GM21381 (cell line): ENCODE measurements around the gene CCDC171.

Source experiments
- ATAC-seq: cut with Tn5 transposase; IDR thresholded peaks from one replicate; pipeline ENCODE4 v1.9.1; 2021; ENCODE audit warnings: mild to moderate bottlenecking, moderate library complexity; ENCODE audit not compliant: unreplicated experiment

The CCDC171 gene

DNA sequence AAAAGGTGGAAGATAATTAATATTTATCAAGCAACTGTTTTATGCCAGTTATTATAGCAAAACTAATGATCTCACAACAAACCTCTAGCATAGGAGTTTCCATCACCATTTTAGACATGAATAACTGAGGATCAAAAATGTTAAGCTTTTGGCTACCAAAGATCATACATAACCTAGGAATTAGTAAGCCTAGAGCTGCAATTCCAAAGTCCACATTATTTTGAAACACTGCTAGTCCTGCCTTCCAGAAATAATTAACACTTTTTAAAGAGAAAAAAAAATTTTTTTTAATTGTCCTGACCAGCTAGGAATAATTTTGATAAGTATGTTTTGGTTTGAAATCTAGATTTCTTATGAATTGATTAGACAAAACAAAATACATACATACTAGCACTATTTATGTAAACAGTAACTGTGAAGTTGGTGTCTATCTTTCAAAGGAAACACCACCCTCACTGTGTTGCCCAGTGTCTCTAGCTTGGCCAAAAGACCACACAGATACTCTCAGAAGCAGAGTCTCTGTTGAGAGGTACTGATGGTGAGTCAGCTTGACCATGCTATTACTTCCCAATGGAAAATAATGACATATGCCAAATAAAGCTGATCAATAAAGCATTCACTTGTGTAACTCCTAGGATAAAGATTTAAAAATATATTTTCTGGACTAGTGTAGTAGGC lies 422.4 kb downstream of the CCDC171 start:
- ATAC-seq, result no peak

DNA sequence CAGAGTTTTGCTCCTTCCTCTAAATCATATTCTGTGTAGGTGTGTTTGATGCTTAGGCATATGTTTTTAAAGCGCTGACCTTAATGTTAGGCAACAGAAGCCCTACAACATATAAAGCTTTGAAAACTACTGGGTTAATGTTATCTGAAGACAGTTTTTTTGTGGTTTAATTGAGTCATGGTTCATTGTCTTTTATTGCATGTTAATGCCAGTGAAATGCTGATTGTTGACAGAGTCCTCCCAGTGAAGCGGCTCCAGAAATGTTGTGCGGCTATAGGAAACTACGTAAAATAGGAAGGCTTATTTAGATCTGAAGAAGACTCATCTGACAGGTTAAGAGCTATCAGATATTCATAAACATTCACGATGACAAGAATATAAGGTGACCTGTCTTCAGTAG lies 424.6 kb downstream of the CCDC171 start:
- ATAC-seq, result no peak

DNA sequence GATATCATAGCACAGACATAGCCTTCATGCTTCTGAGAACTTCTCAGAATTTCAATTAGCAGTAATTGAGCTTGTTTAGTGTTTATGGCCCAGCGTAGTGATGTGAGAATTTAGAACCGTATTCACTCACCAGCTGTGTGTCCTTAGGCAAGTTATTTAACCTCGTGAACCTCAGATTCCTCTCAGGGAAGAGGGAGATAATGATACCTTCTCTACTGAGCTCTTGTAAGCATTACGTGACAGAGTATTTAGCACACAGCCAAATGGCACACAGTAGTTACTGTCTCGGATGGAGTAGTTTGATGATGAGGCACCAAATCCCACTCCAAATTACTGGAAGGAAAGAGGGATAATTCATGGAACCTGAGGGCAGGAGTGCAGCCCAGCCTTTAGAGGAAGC lies 429.3 kb downstream of the CCDC171 start:
- ATAC-seq, result no peak

DNA sequence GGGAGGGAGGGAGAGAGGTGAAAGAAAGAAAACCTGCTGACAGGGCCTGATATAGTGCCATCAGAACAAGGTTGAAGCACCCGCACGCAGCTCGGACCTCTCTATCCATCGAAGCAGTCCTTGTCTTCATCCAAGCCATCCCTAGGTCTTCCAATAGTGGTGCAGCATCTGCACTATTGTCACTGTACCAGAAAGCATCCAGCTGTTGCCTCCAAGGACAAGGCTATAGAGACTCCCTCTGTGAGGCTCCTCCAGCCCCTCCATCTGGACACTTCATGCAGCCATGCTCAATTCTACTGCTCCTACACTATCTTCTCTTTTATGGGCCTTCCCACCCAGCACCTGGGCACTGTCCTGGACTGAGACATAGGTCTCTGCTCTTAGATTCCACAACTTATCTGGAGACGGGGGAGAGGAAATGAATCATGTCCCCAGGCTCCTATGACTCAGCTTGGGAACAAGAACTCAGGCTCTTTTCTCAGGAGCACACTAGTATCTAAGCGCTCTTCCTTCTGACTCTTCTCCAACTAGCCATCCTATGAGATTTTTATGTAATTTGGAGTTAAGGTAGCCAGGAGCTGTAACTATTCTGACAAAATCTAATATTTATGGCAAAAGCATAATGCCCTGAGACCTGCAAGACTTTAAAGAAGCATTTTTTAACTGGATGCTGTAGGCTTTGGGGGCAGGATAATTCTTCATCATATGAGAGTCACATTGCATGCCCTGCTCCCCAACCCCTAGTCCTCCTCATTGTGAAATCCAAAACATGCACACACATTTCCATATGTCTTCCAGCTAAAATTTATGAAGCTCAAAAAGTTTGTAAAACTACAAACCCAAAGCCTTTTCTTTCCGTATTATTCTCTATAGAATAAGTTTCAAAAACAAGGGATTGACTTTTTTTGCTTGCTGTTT lies 446.8 kb downstream of the CCDC171 start:
- ATAC-seq, result no peak

DNA sequence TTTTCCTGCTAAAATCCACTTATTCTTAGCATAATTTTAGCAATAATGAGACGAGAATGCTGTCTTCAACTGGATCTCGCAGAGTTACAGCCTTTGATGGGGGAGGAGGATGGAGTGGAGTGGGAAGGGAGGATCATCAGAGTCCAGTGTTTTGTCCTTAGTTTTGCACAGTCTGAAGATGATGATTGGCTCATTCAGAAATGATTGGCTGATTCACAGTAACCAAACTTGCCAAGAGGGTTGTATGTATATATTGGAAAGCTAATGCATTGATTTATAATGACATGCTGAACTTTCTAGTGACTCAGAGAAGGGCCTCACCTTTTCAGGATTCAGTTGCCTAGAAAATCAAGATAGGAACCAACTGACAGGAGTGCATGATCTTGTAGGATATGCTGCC lies 448.0 kb downstream of the CCDC171 start:
- ATAC-seq, result no peak

DNA sequence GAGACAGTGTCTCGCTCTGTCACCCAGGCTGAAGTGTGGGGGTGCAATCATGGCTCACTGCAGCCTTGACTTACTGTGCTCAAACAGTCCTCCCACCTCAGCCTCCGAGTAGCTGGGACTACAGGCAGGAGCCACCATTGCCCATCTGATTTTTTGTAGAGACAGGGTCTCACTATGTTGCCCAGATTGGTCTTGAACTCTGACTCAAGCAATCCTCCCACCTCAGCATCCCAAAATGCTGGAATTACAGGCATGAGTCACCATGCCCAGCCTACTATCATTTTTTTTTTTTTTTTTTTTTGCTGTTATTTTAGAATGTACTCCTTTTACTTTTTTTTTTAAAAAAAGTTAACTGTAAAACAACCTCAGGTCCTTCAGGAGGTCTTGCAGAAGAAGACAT lies 449.0 kb downstream of the CCDC171 start:
- no peak for ATAC-seq

DNA sequence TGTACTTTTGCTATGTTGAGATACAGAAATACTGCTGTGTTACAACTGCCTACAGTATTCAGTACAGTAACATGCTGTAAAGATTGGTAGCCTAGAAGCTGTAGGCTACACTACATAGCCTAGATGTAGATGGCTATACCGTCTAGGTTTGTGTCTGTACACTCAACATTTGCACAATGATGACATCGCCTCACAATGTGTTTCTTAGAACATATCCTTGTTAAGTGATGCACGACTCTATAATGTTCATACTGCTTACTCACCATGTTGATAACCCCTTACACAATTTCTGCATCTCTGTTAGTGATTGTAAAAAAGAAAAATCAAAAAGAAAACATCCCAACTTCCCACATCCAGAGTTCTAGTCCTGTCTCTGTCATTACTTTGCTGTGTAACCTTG lies 450.0 kb downstream of the CCDC171 start:
- ATAC-seq, result no peak

DNA sequence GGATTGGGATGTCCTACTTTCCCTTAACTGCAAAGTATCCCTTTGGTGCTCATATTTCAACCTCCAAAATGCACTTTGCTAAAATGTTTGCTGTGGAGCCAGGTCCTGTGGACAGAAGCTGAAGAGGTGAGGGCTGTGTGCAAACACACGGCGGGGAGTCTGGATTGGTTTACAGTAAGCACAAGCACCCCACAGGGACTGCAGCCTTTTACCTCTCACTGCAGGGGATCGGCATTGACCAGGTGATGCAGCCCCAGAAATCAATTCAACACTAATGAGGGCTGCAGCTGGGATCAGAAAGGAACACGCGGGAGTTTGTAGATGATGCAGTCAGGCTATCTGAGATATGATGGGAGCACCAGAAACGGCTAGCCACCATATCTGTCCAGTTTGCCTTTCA lies 450.9 kb downstream of the CCDC171 start:
- no peak for ATAC-seq

DNA sequence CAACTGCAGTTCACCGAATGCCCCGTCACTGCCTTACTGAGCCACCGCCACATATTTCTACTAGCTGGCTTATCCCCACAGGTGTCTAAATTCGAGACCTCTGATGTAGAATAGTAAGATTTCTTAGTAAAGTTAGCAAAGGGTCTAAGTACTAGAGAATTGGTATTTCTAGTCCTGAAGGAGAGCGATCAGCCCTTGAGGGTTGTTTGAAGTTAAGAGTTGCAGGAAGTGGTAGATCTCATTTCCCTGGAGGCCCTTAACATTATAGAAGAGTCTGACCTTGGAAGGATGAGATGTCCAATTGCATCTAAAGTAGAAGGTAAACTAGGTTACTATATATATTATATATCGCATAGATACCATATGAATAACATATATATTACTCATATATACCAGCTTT lies 451.8 kb downstream of the CCDC171 start:
- ATAC-seq, result no peak

DNA sequence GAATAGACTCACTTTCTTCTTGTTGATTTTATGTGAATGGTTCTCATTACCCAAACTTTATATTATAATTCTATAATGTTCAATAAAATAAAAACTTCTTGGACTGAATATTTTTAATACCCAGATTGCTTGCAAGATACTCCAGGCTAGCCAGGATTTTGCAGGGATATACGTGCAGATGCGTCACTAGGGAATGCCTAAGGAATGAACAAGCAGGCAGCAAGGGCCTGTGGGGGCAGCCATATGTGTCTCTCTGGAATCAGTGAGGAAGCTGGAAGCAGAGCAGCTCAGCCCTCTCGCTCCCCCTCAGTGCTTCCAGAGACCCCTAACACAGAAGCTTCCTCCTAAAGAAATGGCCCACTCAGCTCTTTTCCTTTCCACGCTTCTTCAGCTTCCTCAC lies 457.4 kb downstream of the CCDC171 start:
- ATAC-seq, result no peak

DNA sequence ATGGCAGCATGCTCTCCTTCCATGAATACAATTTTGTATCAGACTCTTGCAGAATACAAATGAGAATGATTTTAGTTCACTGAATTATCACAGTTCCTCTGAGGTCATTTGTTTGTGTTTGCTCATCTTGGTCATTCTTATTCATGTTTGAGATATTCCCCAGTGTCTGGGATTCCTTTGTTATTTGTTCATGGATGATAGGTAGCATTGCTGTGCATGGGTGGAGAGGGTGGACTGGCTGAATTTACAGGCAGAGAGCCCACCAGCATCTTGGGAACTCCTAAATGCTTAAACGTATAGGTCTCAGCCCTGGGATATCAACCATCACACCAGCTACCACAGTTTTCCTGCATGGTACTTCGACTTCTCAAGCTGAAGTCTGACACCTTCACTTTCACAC lies 459.8 kb downstream of the CCDC171 start:
- ATAC-seq, result no peak

DNA sequence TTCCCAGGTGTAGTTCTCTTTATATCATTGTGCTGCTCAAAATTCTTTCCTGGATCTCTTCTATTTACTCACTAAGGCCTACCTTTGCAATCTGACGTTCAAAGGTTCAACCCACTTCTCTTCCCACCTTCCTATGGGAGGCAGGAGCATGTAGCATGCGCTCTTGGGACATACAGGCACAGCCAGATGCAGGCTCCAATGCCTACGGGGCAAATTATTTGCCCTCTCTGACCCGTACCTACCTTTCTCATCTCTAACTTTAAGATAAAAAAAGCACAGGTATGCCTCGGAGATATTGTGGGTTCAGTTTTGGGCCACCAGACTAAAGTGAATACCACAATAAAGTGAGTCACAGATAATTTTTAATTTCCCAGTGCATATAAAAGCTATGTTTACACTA lies 460.5 kb downstream of the CCDC171 start:
- no peak for ATAC-seq

DNA sequence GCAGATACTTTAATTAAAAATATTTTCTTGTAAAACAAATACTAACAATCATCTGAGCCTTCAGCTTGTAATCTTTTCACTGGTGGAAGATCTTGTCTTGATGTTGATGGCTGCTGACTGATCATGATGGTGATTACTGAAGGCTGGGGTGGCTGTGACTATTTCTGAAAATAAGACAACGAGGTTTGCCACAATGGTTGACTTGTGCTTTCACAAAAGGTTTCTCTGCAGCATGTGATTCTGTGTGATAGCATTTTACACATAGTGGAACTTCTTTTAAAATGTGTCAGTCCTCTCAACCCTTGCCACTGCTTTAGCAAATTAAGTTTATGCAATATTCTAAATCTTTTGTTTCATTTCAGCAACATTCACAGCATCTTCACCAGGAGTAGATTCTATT lies 461.0 kb downstream of the CCDC171 start:
- ATAC-seq, result no peak

DNA sequence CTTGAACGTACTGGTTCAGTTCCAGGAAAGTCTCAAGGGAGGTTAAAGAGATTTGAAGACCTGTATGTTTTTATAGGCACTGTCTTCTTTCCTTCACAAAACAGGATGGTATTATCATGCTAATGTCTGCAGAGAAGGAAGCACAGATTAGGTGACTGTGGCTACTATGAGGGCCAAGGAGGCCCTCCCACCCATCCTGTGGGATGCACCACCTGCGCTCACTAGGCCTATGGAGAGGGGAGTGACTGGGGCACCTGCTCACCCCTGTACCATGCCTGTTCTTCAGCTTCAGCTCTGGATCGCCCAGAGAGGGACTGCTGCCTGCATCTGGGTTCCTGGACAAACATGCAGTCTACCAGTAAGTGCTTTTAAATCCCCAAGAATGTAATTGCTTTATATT lies 469.4 kb downstream of the CCDC171 start:
- ATAC-seq, result no peak

DNA sequence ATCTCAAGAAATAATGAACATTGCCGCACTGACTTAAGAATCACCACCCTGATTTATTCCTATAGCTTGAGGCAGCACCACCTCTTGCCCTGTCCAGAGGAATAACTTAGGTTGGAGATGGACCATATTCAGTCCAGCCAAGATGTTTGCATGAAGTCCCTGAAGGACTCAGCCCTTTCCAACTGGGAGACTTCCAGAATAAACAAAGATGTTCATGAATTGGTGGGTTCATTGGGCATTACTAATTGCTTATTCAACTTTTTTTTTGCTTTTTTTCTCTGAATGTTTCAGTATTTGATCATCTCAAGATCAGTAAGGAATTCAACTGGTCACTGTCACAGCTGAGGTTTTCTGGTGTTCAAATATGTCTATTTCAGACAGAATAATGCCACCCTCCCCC lies 470.6 kb downstream of the CCDC171 start:
- ATAC-seq, result no peak
